ENCODE data around the gene TMEM120B.
"Not testable (repeated sequence)": the region's sequence is repeated elsewhere in the genome, so short reads cannot be mapped to it uniquely, and the experiment has no call there.

TMEM120B gene

DNA sequence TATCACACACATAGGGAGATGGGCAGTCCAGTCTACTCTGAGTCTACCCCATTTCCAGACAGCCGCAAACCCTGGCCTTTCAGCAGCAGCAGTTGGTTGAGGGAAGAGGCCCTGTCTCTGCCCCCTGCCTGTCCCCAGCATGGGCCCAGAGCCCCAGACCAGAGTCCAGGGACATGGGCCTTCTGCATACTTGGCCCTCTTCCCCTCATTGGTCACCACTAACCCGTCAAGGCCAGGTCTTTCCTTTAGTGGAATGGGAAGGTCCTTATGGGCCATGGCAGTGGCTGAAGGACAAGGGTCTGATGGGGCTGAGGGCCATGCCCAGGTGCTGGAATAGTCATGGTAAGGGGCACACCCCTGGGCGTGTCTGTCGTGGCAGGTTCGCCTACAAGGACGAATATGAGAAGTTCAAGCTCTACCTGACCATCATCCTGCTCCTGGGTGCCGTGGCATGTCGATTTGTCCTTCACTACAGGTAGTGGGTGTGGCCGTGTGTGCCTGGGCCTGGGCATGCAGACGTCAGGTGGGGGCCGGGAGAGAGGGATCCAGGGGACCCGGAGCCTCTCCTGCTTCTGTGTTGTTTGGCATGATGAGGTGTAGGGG is 39.3 kb downstream of the TMEM120B start:
- no peak for DNase-seq (ENCODE audit: low read depth)
- no peak overlapping the region for H3K4me3 ChIP-seq (ENCODE audit: control insufficient read depth, low read depth, low read length)
- TF ChIP-seq, protein P1, sequence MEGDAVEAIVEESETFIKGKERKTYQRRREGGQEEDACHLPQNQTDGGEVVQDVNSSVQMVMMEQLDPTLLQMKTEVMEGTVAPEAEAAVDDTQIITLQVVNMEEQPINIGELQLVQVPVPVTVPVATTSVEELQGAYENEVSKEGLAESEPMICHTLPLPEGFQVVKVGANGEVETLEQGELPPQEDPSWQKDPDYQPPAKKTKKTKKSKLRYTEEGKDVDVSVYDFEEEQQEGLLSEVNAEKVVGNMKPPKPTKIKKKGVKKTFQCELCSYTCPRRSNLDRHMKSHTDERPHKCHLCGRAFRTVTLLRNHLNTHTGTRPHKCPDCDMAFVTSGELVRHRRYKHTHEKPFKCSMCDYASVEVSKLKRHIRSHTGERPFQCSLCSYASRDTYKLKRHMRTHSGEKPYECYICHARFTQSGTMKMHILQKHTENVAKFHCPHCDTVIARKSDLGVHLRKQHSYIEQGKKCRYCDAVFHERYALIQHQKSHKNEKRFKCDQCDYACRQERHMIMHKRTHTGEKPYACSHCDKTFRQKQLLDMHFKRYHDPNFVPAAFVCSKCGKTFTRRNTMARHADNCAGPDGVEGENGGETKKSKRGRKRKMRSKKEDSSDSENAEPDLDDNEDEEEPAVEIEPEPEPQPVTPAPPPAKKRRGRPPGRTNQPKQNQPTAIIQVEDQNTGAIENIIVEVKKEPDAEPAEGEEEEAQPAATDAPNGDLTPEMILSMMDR (conservative IDR thresholded peaks at IDR 0.05; ENCODE audit: control insufficient read depth, insufficient read depth, low read depth, low read length) = no peak

DNA sequence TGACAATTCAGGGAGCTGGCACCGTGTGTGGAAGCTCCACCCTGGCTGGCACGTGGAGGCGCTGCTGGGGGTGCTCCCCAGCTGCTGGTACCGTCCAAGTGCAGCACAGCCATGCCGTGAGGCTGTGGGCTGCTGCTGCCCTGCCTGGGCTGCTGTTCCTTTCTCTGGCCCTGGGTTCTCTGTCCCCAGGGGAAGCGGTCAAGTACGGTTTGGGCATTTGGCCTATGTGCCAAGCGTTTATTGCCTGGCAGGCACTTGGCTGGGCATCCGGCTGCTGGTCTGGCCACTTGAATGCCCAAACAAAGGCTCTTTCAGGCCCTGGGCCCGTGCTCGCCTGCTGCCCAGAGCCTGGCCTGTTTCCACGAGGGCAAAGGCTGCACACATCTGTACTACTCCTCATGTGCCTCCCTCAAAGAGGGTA is 41.3 kb downstream of the TMEM120B start:
- H3K4me3 ChIP-seq (ENCODE audit: control insufficient read depth, low read depth, low read length) = no peak overlapping the region
- TF ChIP-seq, protein P1 (conservative IDR thresholded peaks at IDR 0.05; ENCODE audit: control insufficient read depth, insufficient read depth, low read depth, low read length) = no peak

DNA sequence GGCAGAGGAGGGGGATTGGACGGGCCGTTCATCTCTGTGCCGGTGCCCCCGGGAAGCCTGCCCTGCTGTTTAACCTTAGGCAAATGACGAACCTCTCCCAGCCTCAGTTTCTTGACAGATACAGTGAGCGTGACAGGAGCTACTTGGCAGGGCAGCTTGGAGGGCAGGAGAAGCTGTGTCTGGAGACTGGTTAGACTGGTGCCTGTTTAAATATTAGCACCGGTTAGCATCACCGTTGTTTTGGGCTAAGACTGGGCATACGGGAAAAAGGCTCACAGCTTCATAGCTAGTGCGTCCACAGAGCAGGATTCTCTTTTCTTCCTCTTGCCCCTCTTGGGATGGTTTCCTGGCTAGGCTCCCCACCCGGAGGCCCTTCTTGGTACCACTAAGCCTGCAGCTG is 42.3 kb downstream of the TMEM120B start:
- TF ChIP-seq, protein P1 (conservative IDR thresholded peaks at IDR 0.05; ENCODE audit: control insufficient read depth, insufficient read depth, low read depth, low read length) = no peak

More for the DNA sequence above, 41.3 kb downstream of the TMEM120B start:
- no peak for DNase-seq (ENCODE audit: low read depth)

GRCh38 chr12:121755591-121755990 is 43.0 kb downstream of the TMEM120B start:
- TF ChIP-seq, protein P1 (conservative IDR thresholded peaks at IDR 0.05; ENCODE audit: control insufficient read depth, insufficient read depth, low read depth, low read length) = no peak
- no peak overlapping the region for H3K4me3 ChIP-seq (ENCODE audit: control insufficient read depth, low read depth, low read length)
- DNase-seq (ENCODE audit: low read depth) = no peak

More for the DNA sequence above, 42.3 kb downstream of the TMEM120B start:
- H3K4me3 ChIP-seq (ENCODE audit: control insufficient read depth, low read depth, low read length) = no peak overlapping the region
- DNase-seq (ENCODE audit: low read depth) = no peak

DNA sequence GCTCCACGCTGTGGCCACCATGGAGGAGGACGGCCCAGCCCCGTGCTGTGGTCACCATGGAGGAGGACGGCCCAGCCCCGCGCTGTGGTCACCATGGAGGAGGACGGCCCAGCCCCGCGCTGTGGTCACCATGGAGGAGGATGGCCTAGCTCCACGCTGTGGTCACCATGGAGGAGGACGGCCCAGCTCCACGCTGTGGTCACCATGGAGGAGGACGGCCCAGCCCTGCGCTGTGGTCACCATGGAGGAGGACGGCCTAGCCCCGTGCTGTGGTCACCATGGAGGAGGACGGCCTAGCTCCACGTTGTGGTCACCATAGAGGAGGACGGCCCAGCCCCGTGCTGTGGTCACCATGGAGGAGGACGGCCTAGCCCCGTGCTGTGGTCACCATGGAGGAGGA is 46.0 kb downstream of the TMEM120B start:
- DNase-seq (ENCODE audit: low read depth); H3K4me3 ChIP-seq (ENCODE audit: control insufficient read depth, low read depth, low read length): not testable (repeated sequence)

GRCh38 chr12:121762269-121762668 is 49.7 kb downstream of the TMEM120B start:
- no peak overlapping the region for H3K4me3 ChIP-seq (ENCODE audit: control insufficient read depth, low read depth, low read length)
- TF ChIP-seq, protein P1 (conservative IDR thresholded peaks at IDR 0.05; ENCODE audit: control insufficient read depth, insufficient read depth, low read depth, low read length) = no peak
- DNase-seq (ENCODE audit: low read depth) = no peak

- H3K4me3 ChIP-seq (ENCODE audit: control insufficient read depth, low read depth, low read length) = no peak overlapping the region
- DNase-seq (ENCODE audit: low read depth) = no peak
- TF ChIP-seq, protein P1 (conservative IDR thresholded peaks at IDR 0.05; ENCODE audit: control insufficient read depth, insufficient read depth, low read depth, low read length) = no peak
Observed at GRCh38 chr12:121764808-121765207, 52.3 kb downstream of the TMEM120B start.
